ENCODE results near the gene ABCC4. TPM values are rescaled to one million over a fixed set of nuclear protein-coding genes. Genes with fewer than 3 reads are reported as not detected.
"Not testable (repeated sequence)": the region's sequence is repeated elsewhere in the genome, so short reads cannot be mapped to it uniquely, and the experiment has no call there.

Gene ABCC4
- total and polyA plus RNA-seq, 2 of the 13 experiments (the other 11 are each of a cell fraction or from before 2014, with no cell fraction given), result 4.2 to 11.3 TPM

DNA sequence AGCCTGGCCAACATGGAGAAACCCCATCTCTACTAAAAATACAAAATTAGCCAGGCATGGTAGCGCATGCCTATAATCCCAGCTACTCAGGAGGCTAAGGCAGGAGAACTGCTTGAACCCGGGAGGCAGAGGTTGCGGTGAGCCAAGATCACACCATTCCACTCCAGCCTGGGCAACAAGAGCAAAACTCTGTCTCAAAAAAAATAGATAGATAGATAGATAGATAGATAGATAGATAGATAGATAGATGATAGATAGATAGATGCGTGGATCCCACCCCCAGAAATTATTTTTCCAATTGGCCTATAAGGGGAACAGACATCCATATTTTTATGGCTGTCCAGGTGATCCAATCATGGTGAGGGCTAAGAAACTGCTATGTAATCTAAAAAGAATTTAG is 11.3 kb downstream of the ABCC4 start:
- H2AFZ ChIP-seq (ENCODE audit: low read length); H3K79me2 ChIP-seq (ENCODE audit: insufficient read depth, low read length); H3K27me3 ChIP-seq (ENCODE audit: control insufficient read depth in 1 of 2, insufficient read depth in 2 of 2, low read length in 2 of 2); BruUV-seq (replicated peaks); H3K9me3 ChIP-seq (ENCODE audit: low read length); H3K4me3 ChIP-seq (replicated peaks in 1 of 3; ENCODE audit: insufficient read depth in 1 of 3, low read depth in 2 of 3, low read length in 3 of 3); POLR2A ChIA-PET; H3K4me2 ChIP-seq (ENCODE audit: low read depth, low read length); DNase-seq (ENCODE audit: low spot score); FAIRE-seq; CTCF ChIA-PET (ENCODE audit: low intra/inter-chr PET ratio, low total read pairs); H3K4me1 ChIP-seq (ENCODE audit: insufficient read depth, low read length); H3K36me3 ChIP-seq (replicated peaks in 1 of 2; ENCODE audit: control insufficient read depth in 1 of 2, insufficient read depth in 2 of 2, low read length in 2 of 2); H3K9ac ChIP-seq (ENCODE audit: insufficient read depth, low read depth, low read length); H3K27ac ChIP-seq (ENCODE audit: extremely low read length, insufficient read depth, low read length); ATAC-seq; H4K20me1 ChIP-seq (ENCODE audit: insufficient read depth, low read length); intact Hi-C loops (cut with micrococcal nuclease; ENCODE audit: unreplicated experiment): not testable (repeated sequence)
- WGBS (ENCODE audit: low lambda C conversion rate), result 94% methylated on average over 4 of the region's 4 CpGs
- in situ Hi-C loops (cut with HindIII; ENCODE audit: extremely low pct_ligation_motif_present, low pct_unique_long_range_greater_than_20kb), result loop anchor here (10.0 kb wide), 2 partner anchors 85 to 95 kb away; no protein-coding TSS in a partner anchor

DNA sequence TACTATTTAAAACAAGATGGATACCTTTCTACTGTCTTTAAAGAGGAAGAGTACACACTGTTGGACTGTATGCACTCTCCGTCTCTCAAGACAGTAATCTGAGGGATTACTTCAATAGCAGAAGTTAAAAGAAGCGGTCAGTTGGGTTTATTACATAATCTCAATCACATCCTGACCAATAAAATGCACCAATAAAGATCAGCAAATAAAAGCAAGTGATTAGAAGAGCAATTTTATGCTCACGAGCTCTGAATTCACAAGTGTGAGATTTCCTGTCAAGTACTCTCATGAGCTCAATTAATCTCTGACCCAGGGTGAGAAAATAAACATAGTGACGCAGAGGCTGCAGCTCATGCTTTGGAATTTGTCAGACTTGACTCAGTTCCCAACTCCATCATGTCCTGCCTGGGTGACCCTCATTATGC is 12.2 kb downstream of the ABCC4 start:
- no peak overlapping the region for H3K27ac ChIP-seq (ENCODE audit: extremely low read length, insufficient read depth, low read length)
- FAIRE-seq (no peak), ATAC-seq (no peak), DNase-seq (ENCODE audit: low spot score) (no peak)
- POLR2A ChIA-PET, result no interaction called here
- H3K27me3 ChIP-seq (ENCODE audit: control insufficient read depth in 1 of 2, insufficient read depth in 2 of 2, low read length in 2 of 2), result no peaks in the 10 kb centered on the region
- TF ChIP-seq ZNF644 (CRISPR knock-in tag; IDR thresholded peaks at IDR 0.05; ENCODE audit: low read depth), result no peak
- no peak overlapping the region for H3K4me2 ChIP-seq (ENCODE audit: low read depth, low read length)
- BruUV-seq (replicated peaks), result no TSS peak
- CTCF ChIA-PET (ENCODE audit: low intra/inter-chr PET ratio, low total read pairs), result no interaction called here
- H3K9me3 ChIP-seq (ENCODE audit: low read length), result no peaks in the 10 kb centered on the region
- no peaks in the 10 kb centered on the region for H4K20me1 ChIP-seq (ENCODE audit: insufficient read depth, low read length)
- in situ Hi-C loops (cut with HindIII; ENCODE audit: extremely low pct_ligation_motif_present, low pct_unique_long_range_greater_than_20kb), result no loop called here
- no peak overlapping the region for H2AFZ ChIP-seq (ENCODE audit: low read length)
- no peaks in the 10 kb centered on the region; a peak in 1 of 5 replicates for H3K36me3 ChIP-seq (replicated peaks in 1 of 2; ENCODE audit: control insufficient read depth in 1 of 2, insufficient read depth in 2 of 2, low read length in 2 of 2)
- no peak overlapping the region for H3K4me3 ChIP-seq (replicated peaks in 1 of 3; ENCODE audit: insufficient read depth in 1 of 3, low read depth in 2 of 3, low read length in 3 of 3)
- WGBS (ENCODE audit: low lambda C conversion rate), result 98% methylated on average over 4 of the region's 4 CpGs
- no peak overlapping the region for H3K9ac ChIP-seq (ENCODE audit: insufficient read depth, low read depth, low read length)
- intact Hi-C loops (cut with micrococcal nuclease; ENCODE audit: unreplicated experiment), result no loop called here
- H3K79me2 ChIP-seq (ENCODE audit: insufficient read depth, low read length), result no peaks in the 10 kb centered on the region
- no peaks in the 10 kb centered on the region for H3K4me1 ChIP-seq (ENCODE audit: insufficient read depth, low read length)

GRCh38 chr13:95284436-95284835 is 16.8 kb downstream of the ABCC4 start:
- ATAC-seq, result no peak
- no peaks in the 10 kb centered on the region for H3K27me3 ChIP-seq (ENCODE audit: control insufficient read depth in 1 of 2, insufficient read depth in 2 of 2, low read length in 2 of 2)
- H3K27ac ChIP-seq (ENCODE audit: extremely low read length, insufficient read depth, low read length), result no peak overlapping the region
- in situ Hi-C loops (cut with HindIII; ENCODE audit: extremely low pct_ligation_motif_present, low pct_unique_long_range_greater_than_20kb), result no loop called here
- WGBS (ENCODE audit: low lambda C conversion rate), result 94% methylated on average over 4 of the region's 4 CpGs
- intact Hi-C loops (cut with micrococcal nuclease; ENCODE audit: unreplicated experiment), result no loop called here
- H3K9me3 ChIP-seq (ENCODE audit: low read length), result no peaks in the 10 kb centered on the region
- H3K4me3 ChIP-seq (replicated peaks in 1 of 3; ENCODE audit: insufficient read depth in 1 of 3, low read depth in 2 of 3, low read length in 3 of 3), result no peak overlapping the region
- H4K20me1 ChIP-seq (ENCODE audit: insufficient read depth, low read length), result no peaks in the 10 kb centered on the region
- no peaks in the 10 kb centered on the region; a peak in 1 of 5 replicates for H3K36me3 ChIP-seq (replicated peaks in 1 of 2; ENCODE audit: control insufficient read depth in 1 of 2, insufficient read depth in 2 of 2, low read length in 2 of 2)
- H3K79me2 ChIP-seq (ENCODE audit: insufficient read depth, low read length), result no peaks in the 10 kb centered on the region
- ChIA-PET CTCF (ENCODE audit: low intra/inter-chr PET ratio, low total read pairs) (no interaction called here), POLR2A (no interaction called here)
- no TSS peak for BruUV-seq (replicated peaks)
- H2AFZ ChIP-seq (ENCODE audit: low read length), result no peak overlapping the region
- TF ChIP-seq, protein P1, sequence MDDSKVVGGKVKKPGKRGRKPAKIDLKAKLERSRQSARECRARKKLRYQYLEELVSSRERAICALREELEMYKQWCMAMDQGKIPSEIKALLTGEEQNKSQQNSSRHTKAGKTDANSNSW (CRISPR knock-in tag; IDR thresholded peaks at IDR 0.05; ENCODE audit: borderline replicate concordance), result no peak
- TF ChIP-seq ARNT2 (CRISPR knock-in tag; IDR thresholded peaks at IDR 0.05; ENCODE audit: low read depth), result no peak
- TF ChIP-seq ZNF816 (CRISPR knock-in tag; IDR thresholded peaks at IDR 0.05; ENCODE audit: borderline replicate concordance), result no peak
- TF ChIP-seq, protein P2, sequence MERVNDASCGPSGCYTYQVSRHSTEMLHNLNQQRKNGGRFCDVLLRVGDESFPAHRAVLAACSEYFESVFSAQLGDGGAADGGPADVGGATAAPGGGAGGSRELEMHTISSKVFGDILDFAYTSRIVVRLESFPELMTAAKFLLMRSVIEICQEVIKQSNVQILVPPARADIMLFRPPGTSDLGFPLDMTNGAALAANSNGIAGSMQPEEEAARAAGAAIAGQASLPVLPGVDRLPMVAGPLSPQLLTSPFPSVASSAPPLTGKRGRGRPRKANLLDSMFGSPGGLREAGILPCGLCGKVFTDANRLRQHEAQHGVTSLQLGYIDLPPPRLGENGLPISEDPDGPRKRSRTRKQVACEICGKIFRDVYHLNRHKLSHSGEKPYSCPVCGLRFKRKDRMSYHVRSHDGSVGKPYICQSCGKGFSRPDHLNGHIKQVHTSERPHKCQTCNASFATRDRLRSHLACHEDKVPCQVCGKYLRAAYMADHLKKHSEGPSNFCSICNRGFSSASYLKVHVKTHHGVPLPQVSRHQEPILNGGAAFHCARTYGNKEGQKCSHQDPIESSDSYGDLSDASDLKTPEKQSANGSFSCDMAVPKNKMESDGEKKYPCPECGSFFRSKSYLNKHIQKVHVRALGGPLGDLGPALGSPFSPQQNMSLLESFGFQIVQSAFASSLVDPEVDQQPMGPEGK (CRISPR knock-in tag; IDR thresholded peaks at IDR 0.05), result no peak
- TF ChIP-seq SAFB2 (CRISPR knock-in tag; IDR thresholded peaks at IDR 0.05; ENCODE audit: borderline replicate concordance, low read depth), result no peak
- TF ChIP-seq, protein P3, sequence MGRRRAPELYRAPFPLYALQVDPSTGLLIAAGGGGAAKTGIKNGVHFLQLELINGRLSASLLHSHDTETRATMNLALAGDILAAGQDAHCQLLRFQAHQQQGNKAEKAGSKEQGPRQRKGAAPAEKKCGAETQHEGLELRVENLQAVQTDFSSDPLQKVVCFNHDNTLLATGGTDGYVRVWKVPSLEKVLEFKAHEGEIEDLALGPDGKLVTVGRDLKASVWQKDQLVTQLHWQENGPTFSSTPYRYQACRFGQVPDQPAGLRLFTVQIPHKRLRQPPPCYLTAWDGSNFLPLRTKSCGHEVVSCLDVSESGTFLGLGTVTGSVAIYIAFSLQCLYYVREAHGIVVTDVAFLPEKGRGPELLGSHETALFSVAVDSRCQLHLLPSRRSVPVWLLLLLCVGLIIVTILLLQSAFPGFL (CRISPR knock-in tag; IDR thresholded peaks at IDR 0.05), result no peak
- H3K9ac ChIP-seq (ENCODE audit: insufficient read depth, low read depth, low read length), result no peak overlapping the region
- no peaks in the 10 kb centered on the region for H3K4me1 ChIP-seq (ENCODE audit: insufficient read depth, low read length)
- DNase-seq (ENCODE audit: low spot score), result no peak
- no peak for FAIRE-seq
- H3K4me2 ChIP-seq (ENCODE audit: low read depth, low read length), result no peak overlapping the region

All from HepG2 (cell line).